Endothelial cell (in vitro differentiated cells): ENCODE data around the gene USH2A. TPM values are rescaled to one million over a fixed set of nuclear protein-coding genes. Genes with fewer than 3 reads are reported as not detected.

Experiments used
- DNase-seq: peaks from one replicate; pipeline ENCODE4 v3.0.0; 2021; ENCODE audit warnings: low spot score
- H3K27ac Mint-ChIP-seq: one replicate; pipeline ENCODE4 v1.8.0; 2021; ENCODE audit warnings: mixed read lengths, inconsistent platforms; ENCODE audit not compliant: unreplicated experiment
- H3K27me3 Mint-ChIP-seq: one replicate; pipeline ENCODE4 v1.8.0; 2021; ENCODE audit warnings: mild to moderate bottlenecking, moderate library complexity, mixed read lengths, inconsistent platforms; ENCODE audit not compliant: unreplicated experiment
- H3K36me3 Mint-ChIP-seq: one replicate; pipeline ENCODE4 v1.8.0; 2021; ENCODE audit warnings: mild to moderate bottlenecking, low read depth, mixed read lengths, inconsistent platforms; ENCODE audit not compliant: unreplicated experiment
- H3K4me1 Mint-ChIP-seq: one replicate; pipeline ENCODE4 v1.8.0; 2021; ENCODE audit warnings: mild to moderate bottlenecking, mixed read lengths, inconsistent platforms; ENCODE audit not compliant: unreplicated experiment
- H3K4me3 Mint-ChIP-seq: one replicate; pipeline ENCODE4 v1.8.0; 2021; ENCODE audit warnings: mild to moderate bottlenecking, mixed read lengths, inconsistent platforms; ENCODE audit not compliant: unreplicated experiment
- H3K9me3 Mint-ChIP-seq: one replicate; pipeline ENCODE4 v1.8.0; 2021; ENCODE audit warnings: mixed read lengths, inconsistent platforms; ENCODE audit not compliant: unreplicated experiment
- CTCF ChIP-seq: fragments of 200-600 bp; sonication (generic); IDR thresholded peaks from one replicate; pipeline ENCODE4 v1.5.0; 2021; ENCODE audit warnings: antibody characterized with exemption; ENCODE audit not compliant: unreplicated experiment
- total RNA-seq: library from RNA; stranded (reverse); fragmentation: NEBNext Ultra II Directional; extraction: Animal tissue kit (Norgen Biotek cat#: 25700); gene quantifications from one replicate; pipeline ENCODE4 v1.2.1, GENCODE V29; 2021; ENCODE audit not compliant: unreplicated experiment

USH2A gene
- total RNA-seq, 1 donor from 2014 or later = not detected

GRCh38 chr1:215797859-215798258 lies 625.4 kb downstream of the USH2A start:
- Mint-ChIP-seq H3K4me1 (no peaks in the 10 kb centered on the region), H3K27me3 (no peaks in the 10 kb centered on the region), H3K9me3 (no peaks in the 10 kb centered on the region), H3K4me3 (no peak overlapping the region), H3K36me3 (no peaks in the 10 kb centered on the region), H3K27ac (no peak overlapping the region)
- no peak for TF ChIP-seq CTCF
- no peak for DNase-seq

GRCh38 chr1:215794156-215794555 lies 629.1 kb downstream of the USH2A start:
- no peak for TF ChIP-seq CTCF
- DNase-seq = no peak
- H3K9me3 Mint-ChIP-seq = no peaks in the 10 kb centered on the region
- H3K4me1 Mint-ChIP-seq = peaks cover 2% of the 10 kb centered on the region
- no peaks in the 10 kb centered on the region for H3K36me3 Mint-ChIP-seq
- no peak overlapping the region for H3K4me3 Mint-ChIP-seq
- H3K27me3 Mint-ChIP-seq = no peaks in the 10 kb centered on the region
- no peak overlapping the region for H3K27ac Mint-ChIP-seq

- H3K9me3 Mint-ChIP-seq = no peaks in the 10 kb centered on the region
- no peak overlapping the region for H3K27ac Mint-ChIP-seq
- no peaks in the 10 kb centered on the region for H3K36me3 Mint-ChIP-seq
- H3K4me1 Mint-ChIP-seq = peaks cover 10% of the 10 kb centered on the region
- no peak overlapping the region for H3K4me3 Mint-ChIP-seq
- no peak for TF ChIP-seq CTCF
- peaks cover 1% of the 10 kb centered on the region for H3K27me3 Mint-ChIP-seq
- no peak for DNase-seq
These were observed 630.1 kb downstream of the USH2A start for GRCh38 chr1:215793180-215793579.

- Mint-ChIP-seq H3K27ac (no peak overlapping the region), H3K36me3 (no peaks in the 10 kb centered on the region), H3K27me3 (peaks cover 1% of the 10 kb centered on the region), H3K9me3 (no peaks in the 10 kb centered on the region), H3K4me3 (no peak overlapping the region), H3K4me1 (peaks cover 10% of the 10 kb centered on the region)
- no peak for TF ChIP-seq CTCF
- no peak for DNase-seq
These were observed 630.8 kb downstream of the USH2A start for GRCh38 chr1:215792446-215792845.

- peaks cover 10% of the 10 kb centered on the region for H3K4me1 Mint-ChIP-seq
- H3K9me3 Mint-ChIP-seq = no peaks in the 10 kb centered on the region
- H3K27ac Mint-ChIP-seq = no peak overlapping the region
- H3K27me3 Mint-ChIP-seq = peaks cover 1% of the 10 kb centered on the region
- no peak for TF ChIP-seq CTCF
- no peaks in the 10 kb centered on the region for H3K36me3 Mint-ChIP-seq
- no peak overlapping the region for H3K4me3 Mint-ChIP-seq
- DNase-seq = no peak
These were observed 633.3 kb downstream of the USH2A start for GRCh38 chr1:215789981-215790380.
